ENCODE data around the gene TMEM259.

The TMEM259 gene

GRCh38 chr19:1000591-1001537, 20.1 kb downstream of the TMEM259 start:
- DNase-seq, result no peak

- no peak for DNase-seq
These were observed 20.8 kb downstream of the TMEM259 start, which contains the start of gene GRIN3B for GRCh38 chr19:1000095-1000494. TSS of gene GRIN3B (plus strand) at chr19:1000419. CDS start at chr19:1000438, 19 bp downstream.

- DNase-seq, result no peak
These were observed 21.6 kb downstream of the TMEM259 start for GRCh38 chr19:999379-999719.

GRCh38 chr19:998064-998463, 22.9 kb downstream of the TMEM259 start:
- DNase-seq, result no peak

- DNase-seq, result peak; percentile 9
These were observed 24.7 kb downstream of the TMEM259 start for GRCh38 chr19:996051-996838.

- DNase-seq, result no peak
These were observed 25.7 kb downstream of the TMEM259 start for GRCh38 chr19:995051-995827.

GRCh38 chr19:994516-994915, 26.4 kb downstream of the TMEM259 start:
- DNase-seq, result no peak

- DNase-seq, result no peak
These were observed 27.0 kb downstream of the TMEM259 start for GRCh38 chr19:993831-994393.

GRCh38 chr19:993361-993830, 27.5 kb downstream of the TMEM259 start:
- no peak for DNase-seq

GRCh38 chr19:992670-993055, 28.3 kb downstream of the TMEM259 start:
- no peak for DNase-seq

- no peak for DNase-seq
These were observed 28.8 kb downstream of the TMEM259 start for GRCh38 chr19:991932-992669.

- DNase-seq, result peak; percentile 17
These were observed 29.6 kb downstream of the TMEM259 start for GRCh38 chr19:991174-991931.

GRCh38 chr19:990746-991145, 30.2 kb downstream of the TMEM259 start:
- DNase-seq, result no peak

- DNase-seq, result no peak
These were observed 30.8 kb downstream of the TMEM259 start for GRCh38 chr19:990119-990571.

GRCh38 chr19:989381-990081, 31.4 kb downstream of the TMEM259 start:
- DNase-seq, result no peak

GRCh38 chr19:988510-988909, 32.4 kb downstream of the TMEM259 start:
- no peak for DNase-seq

- no peak for DNase-seq
These were observed 32.8 kb downstream of the TMEM259 start for GRCh38 chr19:988081-988480.

- no peak for DNase-seq
These were observed 34.8 kb downstream of the TMEM259 start for GRCh38 chr19:986083-986482.

GRCh38 chr19:984165-984967, 36.6 kb downstream of the TMEM259 start, which contains the start of gene WDR18:
TSS of gene WDR18 (plus strand) at chr19:984345. CDS start at chr19:984354, 9 bp downstream.
- peak; percentile 75 for DNase-seq

All from NCI-H446 treated with DMSO at 0.1 percent for 48 hours (cell line).